ENCODE data around the gene LRRC37B.

- TF ChIP-seq EZH2phosphoT487 (IDR thresholded peaks at IDR 0.05; ENCODE audit: insufficient read depth, low read depth) (no peak), EZH2 (IDR thresholded peaks at IDR 0.05; ENCODE audit: insufficient read depth, poor library complexity, severe bottlenecking) (no peak)
Observed at GRCh38 chr17:32100971-32101631, 93.9 kb downstream of the LRRC37B start.
